WI38 (cell line): ENCODE data around the gene BHLHA15.

Source experiments
- H3K4me3 ChIP-seq: 2 replicates; pipeline ENCODE4 v1.5.1; 2011; ENCODE audit warnings: low read depth, mild to moderate bottlenecking, control low read depth, low read length
- CTCF ChIP-seq: IDR thresholded peaks from 2 replicates; pipeline ENCODE4 v1.5.1; 2012; ENCODE audit warnings: low read depth, mild to moderate bottlenecking, control low read depth, low read length

Gene BHLHA15

GRCh38 chr7:98230746-98231471, 19.7 kb downstream of the BHLHA15 start:
- no peak overlapping the region for H3K4me3 ChIP-seq
- no peak for TF ChIP-seq CTCF

- H3K4me3 ChIP-seq: no peak overlapping the region
- no peak for TF ChIP-seq CTCF
Observed at GRCh38 chr7:98231493-98232262, 20.4 kb downstream of the BHLHA15 start.

DNA sequence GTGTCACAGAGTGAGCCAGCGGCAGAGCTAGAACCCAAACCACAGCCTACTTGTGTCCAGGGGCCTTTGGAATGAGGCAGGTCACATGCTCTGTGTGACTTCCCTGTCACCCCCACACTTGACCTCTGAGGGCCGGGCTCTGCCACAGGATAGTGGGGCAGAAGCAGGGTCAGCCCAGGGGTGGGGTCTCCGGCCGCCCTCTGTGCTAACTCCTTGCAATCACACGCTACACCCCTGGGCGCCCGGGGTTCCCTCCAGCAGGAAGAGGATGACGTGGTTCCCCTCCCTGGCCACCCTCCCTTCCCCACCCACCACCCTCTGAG, 21.0 kb downstream of the BHLHA15 start:
- no peak for TF ChIP-seq CTCF

DNA sequence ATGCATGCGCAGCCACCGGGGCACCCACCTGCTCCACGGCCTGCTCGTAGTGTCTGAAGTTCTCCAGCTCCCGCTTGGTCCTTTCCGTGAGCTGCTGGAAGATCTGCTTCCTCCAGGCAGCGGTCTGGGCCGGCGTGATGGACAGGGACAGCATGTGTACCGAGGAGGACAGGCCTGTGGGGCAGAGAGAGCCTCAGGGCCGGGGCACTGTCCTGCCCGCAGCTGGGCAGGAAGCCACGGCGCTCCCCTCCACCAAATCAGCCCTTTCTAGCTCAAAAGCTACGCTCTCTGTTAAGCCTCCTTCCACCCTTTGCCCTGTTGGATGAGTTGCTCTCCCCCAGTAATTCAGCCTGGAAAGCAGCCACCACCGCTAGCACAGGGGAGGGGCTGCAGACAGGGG, 21.6 kb downstream of the BHLHA15 start:
- H3K4me3 ChIP-seq: no peak overlapping the region

More for the DNA sequence above, 21.0 kb downstream of the BHLHA15 start:
- H3K4me3 ChIP-seq: no peak overlapping the region

GRCh38 chr7:98233219-98234070, 22.2 kb downstream of the BHLHA15 start:
- no peak for TF ChIP-seq CTCF
- H3K4me3 ChIP-seq: no peak overlapping the region

More for the DNA sequence above, 21.6 kb downstream of the BHLHA15 start:
- TF ChIP-seq CTCF: no peak

- H3K4me3 ChIP-seq: no peak overlapping the region
- TF ChIP-seq CTCF: no peak
Observed at GRCh38 chr7:98234429-98235147, 23.3 kb downstream of the BHLHA15 start.
